Measurements from ENCODE around the gene DGUOK. TPM values are rescaled to one million over a fixed set of nuclear protein-coding genes. Genes with fewer than 3 reads are reported as not detected.

DGUOK gene
- total and polyA plus RNA-seq, 10 of the 15 experiments (the other 5 are each of a cell fraction or from before 2014, with no cell fraction given) = 64.4 to 234 (median 91.4) TPM

DNA sequence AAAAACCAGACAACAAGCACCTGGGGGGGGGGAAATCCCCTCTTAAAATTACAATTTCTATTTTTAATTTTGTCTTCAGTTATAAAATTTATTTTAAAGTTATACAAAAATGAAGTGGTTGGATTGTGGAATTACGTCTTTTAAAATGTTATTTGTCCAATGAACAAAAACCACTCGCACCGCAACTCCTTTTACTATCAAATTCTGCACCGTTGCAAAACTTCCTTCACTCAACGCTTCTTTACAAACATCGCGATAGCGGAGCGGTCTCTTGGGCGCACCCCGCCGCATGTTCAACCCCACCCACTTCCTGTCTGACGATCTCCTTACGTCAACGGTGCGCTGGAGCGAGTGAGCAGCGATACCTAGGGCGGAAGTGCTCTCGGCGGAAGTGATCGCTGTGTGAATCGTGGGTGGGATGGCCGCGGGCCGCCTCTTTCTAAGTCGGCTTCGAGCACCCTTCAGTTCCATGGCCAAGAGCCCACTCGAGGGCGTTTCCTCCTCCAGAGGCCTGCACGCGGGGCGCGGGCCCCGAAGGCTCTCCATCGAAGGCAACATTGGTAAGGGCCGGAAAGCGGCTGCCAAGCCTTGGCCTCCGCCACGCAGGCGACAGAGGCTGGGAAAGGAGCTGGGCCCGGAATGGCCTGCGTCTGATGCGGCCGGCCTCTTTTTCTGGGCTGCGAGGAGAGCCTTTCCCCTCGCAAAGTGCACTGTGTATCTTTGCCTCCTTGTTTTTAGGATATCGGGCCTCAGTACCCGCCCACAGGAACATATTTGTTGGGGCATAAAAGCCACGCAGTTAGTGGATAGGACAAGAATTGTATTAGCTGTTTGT, at the start of gene DGUOK (continued):
- TF ChIP-seq NFIC (IDR thresholded peaks at IDR 0.05; ENCODE audit: low read depth, low read length) (no peak), SMARCA5 (IDR thresholded peaks at IDR 0.05) (peak; percentile 66; the same call in 1 of the 2 replicates), CEBPB (IDR thresholded peaks at IDR 0.05; ENCODE audit: borderline replicate concordance in 1 of 2, low read depth in 2 of 2, low read length in 2 of 2) (no peak), BRCA1 (IDR thresholded peaks at IDR 0.05; ENCODE audit: low read depth, low read length) (peak; percentile 82), ASH2L (IDR thresholded peaks at IDR 0.05; ENCODE audit: borderline replicate concordance, low read depth) (no peak), ZSCAN29 (IDR thresholded peaks at IDR 0.05) (no peak), POLR2A (IDR thresholded peaks at IDR 0.05; ENCODE audit: low read depth, low read length) (peak; percentile 97), SKIL (IDR thresholded peaks at IDR 0.05; ENCODE audit: low read depth, poor library complexity, severe bottlenecking) (peak; percentile 43), TCF7 (IDR thresholded peaks at IDR 0.05; ENCODE audit: borderline replicate concordance) (0 out of 2 replicates have a peak, but pooled peaks have one; percentile 40), HDAC6 (IDR thresholded peaks at IDR 0.05; ENCODE audit: unreplicated experiment) (no peak), PML (IDR thresholded peaks at IDR 0.05; ENCODE audit: low read length) (peak; percentile 97), IKZF2 (IDR thresholded peaks at IDR 0.05) (peak in 1 of 2 experiments; percentile 16; a peak in 1 of 4 replicates), POLR2AphosphoS2 (IDR thresholded peaks at IDR 0.05; ENCODE audit: low read depth, low read length) (peak; percentile 72), IKZF1 (conservative IDR thresholded peaks at IDR 0.05) (peak; percentile 81), ESRRA (IDR thresholded peaks at IDR 0.05; ENCODE audit: low read length) (no peak), SIX5 (IDR thresholded peaks at IDR 0.05; ENCODE audit: low read depth, low read length, severe bottlenecking) (no peak), SIN3A (IDR thresholded peaks at IDR 0.05; ENCODE audit: low read depth, low read length) (peak; percentile 86), IRF5 (IDR thresholded peaks at IDR 0.05; ENCODE audit: borderline replicate concordance) (peak; percentile 79)
- TF ChIP-seq, protein P1, sequence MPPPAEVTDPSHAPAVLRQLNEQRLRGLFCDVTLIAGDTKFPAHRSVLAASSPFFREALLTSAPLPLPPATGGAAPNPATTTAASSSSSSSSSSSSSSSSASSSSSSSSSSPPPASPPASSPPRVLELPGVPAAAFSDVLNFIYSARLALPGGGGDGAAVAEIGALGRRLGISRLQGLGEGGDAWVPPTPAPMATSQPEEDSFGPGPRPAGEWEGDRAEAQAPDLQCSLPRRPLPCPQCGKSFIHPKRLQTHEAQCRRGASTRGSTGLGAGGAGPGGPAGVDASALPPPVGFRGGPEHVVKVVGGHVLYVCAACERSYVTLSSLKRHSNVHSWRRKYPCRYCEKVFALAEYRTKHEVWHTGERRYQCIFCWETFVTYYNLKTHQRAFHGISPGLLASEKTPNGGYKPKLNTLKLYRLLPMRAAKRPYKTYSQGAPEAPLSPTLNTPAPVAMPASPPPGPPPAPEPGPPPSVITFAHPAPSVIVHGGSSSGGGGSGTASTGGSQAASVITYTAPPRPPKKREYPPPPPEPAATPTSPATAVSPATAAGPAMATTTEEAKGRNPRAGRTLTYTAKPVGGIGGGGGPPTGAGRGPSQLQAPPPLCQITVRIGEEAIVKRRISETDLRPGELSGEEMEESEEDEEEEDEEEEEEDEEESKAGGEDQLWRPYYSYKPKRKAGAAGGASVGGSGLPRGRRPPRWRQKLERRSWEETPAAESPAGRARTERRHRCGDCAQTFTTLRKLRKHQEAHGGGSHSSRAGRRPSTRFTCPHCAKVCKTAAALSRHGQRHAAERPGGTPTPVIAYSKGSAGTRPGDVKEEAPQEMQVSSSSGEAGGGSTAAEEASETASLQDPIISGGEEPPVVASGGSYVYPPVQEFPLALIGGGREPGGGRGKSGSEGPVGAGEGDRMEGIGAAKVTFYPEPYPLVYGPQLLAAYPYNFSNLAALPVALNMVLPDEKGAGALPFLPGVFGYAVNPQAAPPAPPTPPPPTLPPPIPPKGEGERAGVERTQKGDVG (CRISPR knock-in tag; IDR thresholded peaks at IDR 0.05) = no peak
- TF ChIP-seq, protein P2, sequence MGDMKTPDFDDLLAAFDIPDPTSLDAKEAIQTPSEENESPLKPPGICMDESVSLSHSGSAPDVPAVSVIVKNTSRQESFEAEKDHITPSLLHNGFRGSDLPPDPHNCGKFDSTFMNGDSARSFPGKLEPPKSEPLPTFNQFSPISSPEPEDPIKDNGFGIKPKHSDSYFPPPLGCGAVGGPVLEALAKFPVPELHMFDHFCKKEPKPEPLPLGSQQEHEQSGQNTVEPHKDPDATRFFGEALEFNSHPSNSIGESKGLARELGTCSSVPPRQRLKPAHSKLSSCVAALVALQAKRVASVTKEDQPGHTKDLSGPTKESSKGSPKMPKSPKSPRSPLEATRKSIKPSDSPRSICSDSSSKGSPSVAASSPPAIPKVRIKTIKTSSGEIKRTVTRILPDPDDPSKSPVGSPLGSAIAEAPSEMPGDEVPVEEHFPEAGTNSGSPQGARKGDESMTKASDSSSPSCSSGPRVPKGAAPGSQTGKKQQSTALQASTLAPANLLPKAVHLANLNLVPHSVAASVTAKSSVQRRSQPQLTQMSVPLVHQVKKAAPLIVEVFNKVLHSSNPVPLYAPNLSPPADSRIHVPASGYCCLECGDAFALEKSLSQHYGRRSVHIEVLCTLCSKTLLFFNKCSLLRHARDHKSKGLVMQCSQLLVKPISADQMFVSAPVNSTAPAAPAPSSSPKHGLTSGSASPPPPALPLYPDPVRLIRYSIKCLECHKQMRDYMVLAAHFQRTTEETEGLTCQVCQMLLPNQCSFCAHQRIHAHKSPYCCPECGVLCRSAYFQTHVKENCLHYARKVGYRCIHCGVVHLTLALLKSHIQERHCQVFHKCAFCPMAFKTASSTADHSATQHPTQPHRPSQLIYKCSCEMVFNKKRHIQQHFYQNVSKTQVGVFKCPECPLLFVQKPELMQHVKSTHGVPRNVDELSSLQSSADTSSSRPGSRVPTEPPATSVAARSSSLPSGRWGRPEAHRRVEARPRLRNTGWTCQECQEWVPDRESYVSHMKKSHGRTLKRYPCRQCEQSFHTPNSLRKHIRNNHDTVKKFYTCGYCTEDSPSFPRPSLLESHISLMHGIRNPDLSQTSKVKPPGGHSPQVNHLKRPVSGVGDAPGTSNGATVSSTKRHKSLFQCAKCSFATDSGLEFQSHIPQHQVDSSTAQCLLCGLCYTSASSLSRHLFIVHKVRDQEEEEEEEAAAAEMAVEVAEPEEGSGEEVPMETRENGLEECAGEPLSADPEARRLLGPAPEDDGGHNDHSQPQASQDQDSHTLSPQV (IDR thresholded peaks at IDR 0.05) = no peak; the same call in 1 of the 2 replicates

All from GM12878 (cell line).